ENCODE measurements around the gene RCOR1.

RCOR1 gene

DNA sequence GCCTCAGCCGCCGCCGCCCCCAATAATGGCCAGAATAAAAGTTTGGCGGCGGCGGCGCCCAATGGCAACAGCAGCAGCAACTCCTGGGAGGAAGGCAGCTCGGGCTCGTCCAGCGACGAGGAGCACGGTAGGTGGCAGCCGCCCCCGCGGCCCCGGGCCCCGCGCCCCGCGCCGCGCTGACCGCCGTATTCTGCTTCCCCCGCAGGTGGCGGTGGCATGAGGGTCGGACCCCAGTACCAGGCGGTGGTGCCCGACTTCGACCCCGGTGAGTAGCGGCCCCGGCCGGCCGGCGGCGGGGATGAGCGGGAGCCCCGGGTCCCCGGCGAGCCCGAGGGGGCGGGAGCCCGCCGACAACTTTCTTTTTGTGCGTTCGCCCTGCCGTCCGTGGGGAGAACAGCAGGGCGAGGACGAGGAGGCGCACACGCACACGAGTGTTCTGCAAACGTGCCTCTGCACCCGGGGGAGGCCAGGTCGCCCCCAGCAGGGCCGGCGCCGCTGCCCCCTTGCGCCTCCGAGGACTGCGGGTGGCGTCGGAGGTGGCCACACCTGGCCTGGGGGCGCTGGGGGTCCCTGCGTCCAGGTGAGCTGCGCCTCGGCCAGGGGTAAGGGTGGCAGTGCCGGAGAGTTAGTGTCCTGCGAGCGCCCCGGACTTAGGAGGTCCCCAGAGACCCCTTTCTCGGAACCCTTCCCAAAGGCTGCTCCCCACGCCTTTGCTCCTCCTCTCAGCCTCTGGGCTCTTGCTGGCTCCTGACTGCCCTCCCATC, 794 bp downstream of the RCOR1 start:
- DNase-seq (ENCODE audit: extremely low spot score): peak; percentile 56
- POLR2A ChIA-PET: interaction anchor here (1.7 kb wide), 1 partner anchor 68 kb away, joined by 6 read pairs; no protein-coding TSS in a partner anchor
- TF ChIP-seq TARDBP (IDR thresholded peaks at IDR 0.05) (peak; percentile 37; the same call in 1 of the 2 replicates), FOXM1 (IDR thresholded peaks at IDR 0.05; ENCODE audit: borderline replicate concordance) (no peak)
- CTCF ChIA-PET: interaction anchor here (1.5 to 2.2 kb wide), 3 partner anchors 11 to 51 kb away, joined by 4 to 11 read pairs (median 10); no protein-coding TSS in a partner anchor

DNA sequence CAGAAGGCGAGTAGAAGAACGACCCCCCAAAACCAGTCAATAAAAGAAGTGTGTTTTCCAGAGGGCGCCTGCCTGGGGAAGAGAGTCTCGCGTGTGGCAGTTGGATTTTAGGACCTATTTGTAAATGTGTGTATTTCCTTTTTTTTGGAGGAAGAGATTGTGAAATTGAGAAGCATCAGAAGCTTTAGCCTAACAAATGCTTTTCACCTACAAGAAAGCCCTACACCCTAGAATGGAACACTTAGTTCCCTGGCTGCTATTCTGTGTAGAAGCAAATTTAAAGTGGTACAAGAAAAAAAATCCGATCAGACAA, 1.3 kb downstream of the RCOR1 start:
- ChIA-PET CTCF (interaction anchor here (0.6 to 2.2 kb wide), 12 partner anchors 10 to 810 kb away, joined by 3 to 11 read pairs (median 5); no protein-coding TSS in a partner anchor), POLR2A (interaction anchor here (1.7 kb wide), 1 partner anchor 69 kb away, joined by 6 read pairs; no protein-coding TSS in a partner anchor)
- TF ChIP-seq HDGF (IDR thresholded peaks at IDR 0.05; ENCODE audit: borderline replicate concordance): no peak
- TF ChIP-seq FOXA1 (IDR thresholded peaks at IDR 0.05): no peak
- no peak for TF ChIP-seq SP1 (IDR thresholded peaks at IDR 0.05)
- no peak for TF ChIP-seq CTBP1 (IDR thresholded peaks at IDR 0.05; ENCODE audit: borderline replicate concordance)
- TF ChIP-seq L3MBTL2 (conservative IDR thresholded peaks at IDR 0.05): no peak
- no peak for TF ChIP-seq ELF4 (IDR thresholded peaks at IDR 0.05)
- no peak for TF ChIP-seq ZNF384 (IDR thresholded peaks at IDR 0.05)
- TF ChIP-seq SUZ12 (IDR thresholded peaks at IDR 0.05): no peak
- no peak for TF ChIP-seq TARDBP (IDR thresholded peaks at IDR 0.05)
- no peak for TF ChIP-seq NFRKB (IDR thresholded peaks at IDR 0.05)
- TF ChIP-seq, protein P1, sequence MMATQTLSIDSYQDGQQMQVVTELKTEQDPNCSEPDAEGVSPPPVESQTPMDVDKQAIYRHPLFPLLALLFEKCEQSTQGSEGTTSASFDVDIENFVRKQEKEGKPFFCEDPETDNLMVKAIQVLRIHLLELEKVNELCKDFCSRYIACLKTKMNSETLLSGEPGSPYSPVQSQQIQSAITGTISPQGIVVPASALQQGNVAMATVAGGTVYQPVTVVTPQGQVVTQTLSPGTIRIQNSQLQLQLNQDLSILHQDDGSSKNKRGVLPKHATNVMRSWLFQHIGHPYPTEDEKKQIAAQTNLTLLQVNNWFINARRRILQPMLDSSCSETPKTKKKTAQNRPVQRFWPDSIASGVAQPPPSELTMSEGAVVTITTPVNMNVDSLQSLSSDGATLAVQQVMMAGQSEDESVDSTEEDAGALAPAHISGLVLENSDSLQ (IDR thresholded peaks at IDR 0.05): no peak
- no peak for DNase-seq (ENCODE audit: extremely low spot score)

DNA sequence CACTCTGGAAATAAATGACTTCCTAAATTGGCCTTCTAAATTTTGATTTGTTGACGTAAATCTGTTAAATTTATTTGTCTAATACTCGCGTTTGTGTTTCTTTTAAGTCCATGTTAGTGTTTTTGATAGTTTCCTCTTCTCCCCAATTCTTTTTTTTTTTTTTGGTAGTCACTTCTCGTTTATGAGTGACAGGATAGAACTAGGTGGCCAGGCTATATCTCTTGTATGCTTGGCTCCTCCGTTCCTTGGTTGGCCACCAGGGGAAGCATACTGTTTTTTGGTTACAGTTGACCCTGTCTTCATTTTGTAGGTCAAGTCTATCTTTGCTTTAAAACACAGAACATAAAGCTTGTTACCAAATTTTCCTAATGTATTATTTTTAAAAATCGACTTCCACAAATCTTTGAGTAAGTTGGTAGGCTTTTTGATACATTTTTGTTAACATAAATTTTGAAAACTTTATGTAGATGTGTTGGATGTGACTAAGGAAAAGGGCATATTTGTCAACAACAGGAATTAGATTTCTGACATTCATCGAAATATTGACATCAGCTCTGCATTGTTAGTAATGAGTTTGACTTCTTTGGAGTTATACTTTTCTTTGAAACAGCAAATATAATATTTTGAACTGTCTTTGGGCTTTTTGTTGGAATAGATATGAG, 2.2 kb downstream of the RCOR1 start:
- POLR2A ChIA-PET: interaction anchor here (1.3 kb wide), 1 partner anchor 70 kb away, joined by 4 read pairs; no protein-coding TSS in a partner anchor
- peak; percentile 68 for DNase-seq (ENCODE audit: extremely low spot score)
- CTCF ChIA-PET: interaction anchor here (0.6 to 2.2 kb wide), 22 partner anchors 9 to 811 kb away, joined by 3 to 11 read pairs (median 5); no protein-coding TSS in a partner anchor
- TF ChIP-seq L3MBTL2 (conservative IDR thresholded peaks at IDR 0.05) (no peak), ZNF384 (IDR thresholded peaks at IDR 0.05) (peak; percentile 87), LEF1 (IDR thresholded peaks at IDR 0.05; ENCODE audit: borderline replicate concordance) (no peak), FOXK2 (IDR thresholded peaks at IDR 0.05) (no peak), FOXA1 (IDR thresholded peaks at IDR 0.05) (no peak), FOXM1 (IDR thresholded peaks at IDR 0.05; ENCODE audit: borderline replicate concordance) (no peak), SP1 (IDR thresholded peaks at IDR 0.05) (no peak), ELF4 (IDR thresholded peaks at IDR 0.05) (no peak)
- TF ChIP-seq, protein P1 (IDR thresholded peaks at IDR 0.05): peak; percentile 97

DNA sequence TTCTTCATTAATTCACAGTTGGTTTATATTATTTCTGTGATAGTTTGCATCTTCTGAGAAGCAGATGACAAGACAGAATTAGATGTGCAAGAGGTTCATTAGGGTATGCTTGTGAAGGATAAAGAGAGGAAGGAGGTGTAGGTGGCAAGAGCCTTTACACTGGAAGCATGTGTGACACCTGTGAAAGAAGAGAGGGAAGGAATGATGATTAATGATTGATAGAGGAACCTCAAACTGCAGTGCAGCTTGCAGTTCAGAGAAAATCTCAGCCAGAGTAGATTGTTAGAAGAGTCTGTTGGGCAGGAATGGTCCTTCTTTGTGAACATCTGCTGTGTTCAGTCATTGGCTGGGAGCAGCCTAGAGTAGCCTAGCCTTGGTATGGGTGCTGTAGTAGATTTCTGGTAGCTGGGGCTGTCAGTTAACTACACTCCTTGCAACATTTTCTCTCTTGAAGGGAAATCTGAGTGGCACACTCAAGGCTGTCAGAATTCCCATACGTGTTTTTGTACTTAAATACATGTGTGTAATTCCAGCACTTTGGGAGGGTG, 9.0 kb downstream of the RCOR1 start:
- no peak for TF ChIP-seq BHLHE40 (IDR thresholded peaks at IDR 0.05; ENCODE audit: borderline replicate concordance)
- no peak for TF ChIP-seq CTBP1 (IDR thresholded peaks at IDR 0.05; ENCODE audit: borderline replicate concordance)
- TF ChIP-seq FOXM1 (IDR thresholded peaks at IDR 0.05; ENCODE audit: borderline replicate concordance): no peak
- TF ChIP-seq LEF1 (IDR thresholded peaks at IDR 0.05; ENCODE audit: borderline replicate concordance): no peak
- TF ChIP-seq HDGF (IDR thresholded peaks at IDR 0.05; ENCODE audit: borderline replicate concordance): no peak
- TF ChIP-seq ARNT (IDR thresholded peaks at IDR 0.05): no peak
- no peak for TF ChIP-seq NFRKB (IDR thresholded peaks at IDR 0.05)
- TF ChIP-seq FOXA1 (IDR thresholded peaks at IDR 0.05): no peak
- TF ChIP-seq FOXK2 (IDR thresholded peaks at IDR 0.05): no peak
- TF ChIP-seq ELF4 (IDR thresholded peaks at IDR 0.05): no peak
- TF ChIP-seq, protein P1 (IDR thresholded peaks at IDR 0.05): no peak; the same call in 1 of the 2 replicates
- no peak for TF ChIP-seq SP1 (IDR thresholded peaks at IDR 0.05)
- no peak for TF ChIP-seq L3MBTL2 (conservative IDR thresholded peaks at IDR 0.05)
- no peak for TF ChIP-seq SUZ12 (IDR thresholded peaks at IDR 0.05)
- TF ChIP-seq TARDBP (IDR thresholded peaks at IDR 0.05): no peak
- no peak for TF ChIP-seq ZNF384 (IDR thresholded peaks at IDR 0.05)
- DNase-seq (ENCODE audit: extremely low spot score): no peak
- ChIA-PET POLR2A (no interaction called here), CTCF (no interaction called here)

DNA sequence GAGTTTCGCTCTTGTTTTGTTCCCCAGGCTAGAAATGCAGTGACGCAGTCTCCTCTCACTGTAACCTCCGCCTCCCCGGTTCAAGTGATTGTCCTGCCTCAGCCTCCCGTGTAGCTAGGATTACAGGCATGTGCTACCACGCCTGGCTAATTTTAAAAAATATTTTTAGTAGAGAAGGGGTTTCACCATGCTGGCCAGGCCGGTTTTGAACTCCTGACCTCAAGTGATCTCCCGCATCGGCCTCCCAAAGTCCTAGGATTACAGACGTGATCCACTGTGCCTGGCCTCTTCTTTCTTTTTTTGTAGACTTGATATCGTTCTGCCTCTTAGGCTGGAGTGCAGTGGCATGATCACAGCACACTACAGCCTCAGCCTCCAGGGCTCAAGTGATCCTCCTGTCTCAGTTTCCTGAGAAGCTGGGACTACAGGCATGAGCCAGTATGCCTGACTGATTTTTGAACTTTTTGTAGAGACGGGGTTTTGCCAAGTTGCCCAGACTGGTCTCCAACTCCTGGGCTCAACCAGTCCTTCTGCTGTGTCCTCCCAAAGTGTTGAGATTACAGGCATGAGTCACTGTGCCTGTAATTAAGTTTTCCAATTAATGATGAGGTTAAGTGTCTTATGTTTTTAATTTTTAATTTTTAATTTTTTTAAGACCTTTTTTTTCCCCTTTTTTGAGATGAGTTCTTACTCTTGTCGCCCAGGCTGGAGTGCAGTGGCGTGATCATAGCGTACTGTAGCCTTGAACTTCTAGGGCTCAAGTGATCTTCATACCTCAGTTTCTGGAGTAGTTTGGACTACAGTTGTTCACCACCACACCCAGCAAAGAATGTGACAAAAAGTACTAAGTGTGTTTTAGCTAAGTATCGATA, 10.2 kb downstream of the RCOR1 start:
- POLR2A ChIA-PET: no interaction called here
- CTCF ChIA-PET: interaction anchor here (2.6 kb wide), 1 partner anchor 8 kb away, joined by 11 read pairs; no protein-coding TSS in a partner anchor
- DNase-seq (ENCODE audit: extremely low spot score): no peak
- 0 out of 2 replicates have a peak, but pooled peaks have one; percentile 2 for TF ChIP-seq ZNF384 (IDR thresholded peaks at IDR 0.05)
- no peak for TF ChIP-seq ARNT (IDR thresholded peaks at IDR 0.05)
